GM12874 (cell line): ENCODE measurements around the gene IGFN1.

Experiments used
- CTCF ChIP-seq: IDR thresholded peaks from 2 replicates; pipeline ENCODE4 v1.5.1; 2011; ENCODE audit warnings: low read depth, mild to moderate bottlenecking, control low read depth, low read length, moderate library complexity; ENCODE audit not compliant: insufficient read depth

IGFN1 gene

DNA sequence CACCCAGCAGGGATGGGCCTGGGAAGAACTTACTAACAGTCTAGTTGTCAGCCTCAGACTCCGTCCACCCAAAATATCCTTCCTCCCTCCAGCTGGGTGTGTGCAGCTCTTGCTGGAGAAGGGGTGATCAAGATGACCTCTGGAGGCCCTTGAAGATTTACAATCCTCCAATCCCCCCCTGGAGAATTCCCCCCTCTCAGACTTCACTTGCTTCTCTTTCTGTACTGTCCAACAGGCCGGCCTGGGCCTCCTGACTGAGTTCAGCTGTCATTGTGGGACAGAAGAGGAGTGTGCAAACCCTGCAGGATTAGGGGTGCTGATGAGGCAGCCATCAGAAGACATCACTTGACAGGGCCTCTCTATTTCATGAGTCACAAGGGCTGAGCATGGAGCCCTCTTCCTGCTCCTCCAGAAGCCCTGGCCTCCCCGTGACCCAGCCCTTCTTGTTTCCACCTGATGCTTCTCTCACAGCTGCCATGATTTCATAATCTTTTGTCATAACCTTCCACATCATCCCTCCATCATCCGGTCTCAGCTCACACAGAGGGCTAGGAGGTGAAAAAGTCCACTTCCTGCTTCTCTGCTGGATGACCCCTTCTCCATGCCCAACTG is 17.5 kb upstream of the IGFN1 start:
- no peak for TF ChIP-seq CTCF

DNA sequence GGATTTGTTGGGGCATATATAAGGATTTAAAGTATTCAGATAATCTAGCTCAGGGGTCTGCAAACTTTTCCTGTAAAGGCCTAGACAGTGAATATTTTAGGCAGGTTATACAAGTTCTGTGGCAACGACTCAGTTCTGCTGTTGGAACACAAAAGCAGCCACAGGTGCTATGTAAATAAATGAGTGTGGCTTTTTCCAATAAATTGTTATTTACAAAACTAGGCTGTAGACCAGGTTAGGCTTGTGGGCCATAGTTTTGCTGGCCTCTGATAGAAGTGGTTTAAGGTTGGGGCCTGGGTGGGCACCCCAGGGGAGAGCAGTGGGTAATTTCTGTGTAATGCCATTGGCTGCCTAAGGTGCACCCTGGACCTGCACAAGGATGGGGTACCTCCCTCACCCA is 16.9 kb upstream of the IGFN1 start:
- no peak for TF ChIP-seq CTCF

GRCh38 chr1:201175820-201176500 is 14.7 kb upstream of the IGFN1 start:
- TF ChIP-seq CTCF: no peak

GRCh38 chr1:201176940-201177339 is 13.7 kb upstream of the IGFN1 start:
- no peak for TF ChIP-seq CTCF

- no peak for TF ChIP-seq CTCF
Measured at GRCh38 chr1:201178718-201179117, 11.9 kb upstream of the IGFN1 start.

DNA sequence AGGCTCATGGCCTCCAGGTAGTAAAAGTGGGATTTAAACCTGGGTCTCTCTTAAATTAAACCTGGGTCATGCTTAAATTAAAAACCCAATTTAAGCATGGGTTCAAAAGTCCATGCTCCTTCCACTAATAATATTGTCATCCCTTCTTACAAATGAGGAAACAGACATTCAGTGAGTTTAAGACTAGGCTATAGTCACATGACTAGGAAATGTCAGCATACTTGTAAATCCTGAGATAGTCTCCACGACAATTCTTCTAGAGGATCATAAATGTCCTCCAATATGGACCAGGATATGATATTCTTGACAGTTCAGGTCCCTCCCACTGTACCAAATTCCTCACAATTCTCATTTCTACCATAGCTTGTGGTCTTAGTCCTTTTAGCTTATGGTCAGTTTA is 10.5 kb upstream of the IGFN1 start:
- no peak for TF ChIP-seq CTCF

- TF ChIP-seq CTCF: no peak
Measured at GRCh38 chr1:201180901-201181300, 9.7 kb upstream of the IGFN1 start.
